GM12878 (cell line): ENCODE data around the gene UBE2QL1.

Experiments used
- BCL3 ChIP-seq: IDR thresholded peaks from 2 replicates; pipeline ENCODE4 v1.6.1; 2011; ENCODE audit warnings: borderline replicate concordance, low read depth, mild to moderate bottlenecking, moderate library complexity, low read length; ENCODE audit not compliant: insufficient read depth, poor library complexity, severe bottlenecking
- BMI1 ChIP-seq: fragments of 450-650 bp; IDR thresholded peaks from 2 replicates; pipeline ENCODE4 v1.6.1; 2016; ENCODE audit warnings: mild to moderate bottlenecking, moderate library complexity, borderline replicate concordance
- CHD4 ChIP-seq: fragments of 200-600 bp; sonication (generic); IDR thresholded peaks from 2 replicates; pipeline ENCODE4 v1.6.1; 2016; ENCODE audit warnings: mild to moderate bottlenecking
- CTCF ChIP-seq, 3 experiments: IDR thresholded peaks in 2 of 3; conservative IDR thresholded peaks in 1 of 3; 2 replicates each; pipeline ENCODE4 v1.5.1; 2011; ENCODE audit warnings: low read depth in 3 of 3, low read length in 3 of 3, mild to moderate bottlenecking in 3 of 3, control low read depth in 2 of 3, moderate library complexity in 2 of 3, inconsistent platforms in 1 of 3, mixed read lengths in 1 of 3; ENCODE audit not compliant: control insufficient read depth in 2 of 3, insufficient read depth in 1 of 3; ENCODE audit errors: extremely low read depth in 1 of 3
- EGR1 ChIP-seq, 2 experiments: IDR thresholded peaks; 1 replicate in 1 of 2; 2 replicates in 1 of 2; pipeline ENCODE4 v1.6.1; 2011 to 2012; ENCODE audit warnings: low read depth in 2 of 2, low read length in 2 of 2, borderline replicate concordance in 1 of 2, mild to moderate bottlenecking in 1 of 2, moderate library complexity in 1 of 2
- POLR2AphosphoS2 ChIP-seq: IDR thresholded peaks from 2 replicates; pipeline ENCODE4 v1.6.1; 2011; ENCODE audit warnings: low read depth, mild to moderate bottlenecking, low read length, improper control_type of control experiment, moderate library complexity
- SIN3A ChIP-seq: IDR thresholded peaks from 2 replicates; pipeline ENCODE4 v1.6.1; 2012; ENCODE audit warnings: low read depth, low read length, improper control_type of control experiment

- TF ChIP-seq POLR2AphosphoS2 (no peak), SIN3A (no peak), CTCF (IDR thresholded peaks at IDR 0.05 in 2 of 3, conservative IDR thresholded peaks at IDR 0.05 in 1 of 3; ENCODE audit: control insufficient read depth in 2 of 3, extremely low read depth in 1 of 3, insufficient read depth in 1 of 3, low read depth in 3 of 3, low read length in 3 of 3) (no peak), CHD4 (no peak), EGR1 (IDR thresholded peaks at IDR 0.05; ENCODE audit: borderline replicate concordance in 1 of 2, low read depth in 2 of 2, low read length in 2 of 2) (no peak), BMI1 (no peak), BCL3 (no peak)
Measured at GRCh38 chr5:6407558-6408259, 41.0 kb upstream of the UBE2QL1 start.
